ENCODE measurements around the gene BSND. TPM values are rescaled to one million over a fixed set of nuclear protein-coding genes. Genes with fewer than 3 reads are reported as not detected.

The BSND gene
- total and polyA plus RNA-seq, 7 donors, result not detected

DNA sequence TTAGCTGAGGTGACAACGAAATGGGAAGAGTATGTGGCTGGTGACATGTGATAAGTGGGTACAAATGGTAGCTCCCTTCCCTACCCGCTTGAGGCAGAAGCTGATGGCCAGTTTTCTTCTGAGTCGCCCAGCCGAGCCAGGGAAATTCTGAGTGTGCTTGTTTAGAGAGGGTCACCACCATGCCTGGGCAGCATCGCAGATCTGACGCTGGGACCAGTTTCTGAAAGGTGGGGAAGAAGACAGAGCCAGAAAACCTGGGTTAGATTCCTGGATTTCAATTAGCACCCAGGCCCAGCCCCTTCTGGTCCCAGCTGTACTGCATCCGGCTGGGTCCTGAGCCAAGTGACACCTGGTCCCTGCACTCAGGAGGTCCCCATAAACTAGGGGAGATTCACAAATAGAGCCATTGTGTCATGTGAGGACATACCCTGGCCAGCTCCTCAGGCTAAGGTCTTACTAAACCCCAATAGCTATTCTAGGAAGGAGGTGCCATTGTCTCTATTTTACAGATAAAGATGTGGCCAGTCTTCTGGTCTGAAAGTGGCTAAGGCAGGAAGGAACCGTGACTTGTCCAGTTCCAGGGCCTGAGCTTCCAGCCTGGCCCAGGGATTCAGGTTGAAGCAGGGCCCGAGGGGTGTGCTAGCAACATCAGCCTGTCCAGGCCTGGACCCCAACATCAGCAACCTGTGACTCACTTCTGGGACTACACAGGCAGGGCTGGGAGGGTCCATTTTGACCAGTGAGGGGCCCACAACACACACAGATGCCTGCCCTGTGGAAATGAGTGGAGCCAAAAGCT, 20.0 kb upstream of the BSND start:
- intact Hi-C loops (cut with DNase I), result no loop called here
- ATAC-seq, result no peak

DNA sequence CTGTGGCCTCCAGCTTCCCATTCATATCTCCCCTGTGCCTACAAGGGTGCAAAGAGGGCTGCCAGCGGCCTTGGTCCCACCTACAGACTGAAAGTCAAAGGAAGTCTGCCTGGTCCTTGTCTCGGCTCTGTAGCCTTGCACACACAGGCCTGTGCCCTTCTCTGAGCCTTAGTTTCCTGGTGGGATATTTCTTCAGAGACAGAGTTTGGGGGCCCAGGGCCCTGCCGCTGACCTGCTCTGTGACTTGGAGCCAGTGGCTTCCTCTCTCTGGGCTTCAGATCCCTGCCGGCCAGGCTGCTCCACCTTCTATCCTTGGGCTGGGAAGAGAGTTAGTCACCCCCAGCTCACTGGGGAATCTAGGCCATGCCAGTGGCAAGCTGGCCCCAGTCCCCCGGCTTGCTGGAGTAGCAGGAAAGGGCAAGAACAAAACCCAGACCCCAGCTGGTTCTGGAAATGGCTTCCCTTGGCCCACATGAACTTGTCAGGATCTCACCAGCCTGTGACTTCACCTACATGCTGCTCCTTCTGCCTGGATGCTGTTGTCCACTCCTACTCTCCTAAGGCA, 19.3 kb upstream of the BSND start:
- intact Hi-C loops (cut with DNase I), result no loop called here
- no peaks in the 10 kb centered on the region for H3K36me3 ChIP-seq (ENCODE audit: insufficient read depth in 1 of 2, low read depth in 1 of 2)
- no peak for DNase-seq
- peaks cover 10% of the 10 kb centered on the region for H3K4me1 ChIP-seq
- H3K4me3 ChIP-seq, result no peak overlapping the region
- no peaks in the 10 kb centered on the region for H3K27me3 ChIP-seq (ENCODE audit: insufficient read depth in 3 of 3, low read length in 2 of 3)
- TF ChIP-seq, protein P1, sequence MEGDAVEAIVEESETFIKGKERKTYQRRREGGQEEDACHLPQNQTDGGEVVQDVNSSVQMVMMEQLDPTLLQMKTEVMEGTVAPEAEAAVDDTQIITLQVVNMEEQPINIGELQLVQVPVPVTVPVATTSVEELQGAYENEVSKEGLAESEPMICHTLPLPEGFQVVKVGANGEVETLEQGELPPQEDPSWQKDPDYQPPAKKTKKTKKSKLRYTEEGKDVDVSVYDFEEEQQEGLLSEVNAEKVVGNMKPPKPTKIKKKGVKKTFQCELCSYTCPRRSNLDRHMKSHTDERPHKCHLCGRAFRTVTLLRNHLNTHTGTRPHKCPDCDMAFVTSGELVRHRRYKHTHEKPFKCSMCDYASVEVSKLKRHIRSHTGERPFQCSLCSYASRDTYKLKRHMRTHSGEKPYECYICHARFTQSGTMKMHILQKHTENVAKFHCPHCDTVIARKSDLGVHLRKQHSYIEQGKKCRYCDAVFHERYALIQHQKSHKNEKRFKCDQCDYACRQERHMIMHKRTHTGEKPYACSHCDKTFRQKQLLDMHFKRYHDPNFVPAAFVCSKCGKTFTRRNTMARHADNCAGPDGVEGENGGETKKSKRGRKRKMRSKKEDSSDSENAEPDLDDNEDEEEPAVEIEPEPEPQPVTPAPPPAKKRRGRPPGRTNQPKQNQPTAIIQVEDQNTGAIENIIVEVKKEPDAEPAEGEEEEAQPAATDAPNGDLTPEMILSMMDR (IDR thresholded peaks at IDR 0.05), result no peak
- no peaks in the 10 kb centered on the region for H3K9me3 ChIP-seq
- WGBS, 3 donors, result 35 to 73% (median 63%) methylated on average over 5 of the region's 5 CpGs
- ATAC-seq, result peak in 2 of 4 donors; percentile 19 to 45
- H3K27ac ChIP-seq, result no peak overlapping the region

More for the DNA sequence above, 20.0 kb upstream of the BSND start:
- TF ChIP-seq, protein P1 (IDR thresholded peaks at IDR 0.05), result no peak
- no peak overlapping the region for H3K4me3 ChIP-seq
- no peaks in the 10 kb centered on the region for H3K9me3 ChIP-seq
- no peak overlapping the region for H3K27ac ChIP-seq
- H3K27me3 ChIP-seq (ENCODE audit: insufficient read depth in 3 of 3, low read length in 2 of 3), result no peaks in the 10 kb centered on the region
- peaks cover 11% of the 10 kb centered on the region for H3K4me1 ChIP-seq
- WGBS, 3 donors, result 93 to 96% (median 94%) methylated on average over 9 of the region's 9 CpGs
- no peaks in the 10 kb centered on the region for H3K36me3 ChIP-seq (ENCODE audit: insufficient read depth in 1 of 2, low read depth in 1 of 2)
- DNase-seq, result no peak

DNA sequence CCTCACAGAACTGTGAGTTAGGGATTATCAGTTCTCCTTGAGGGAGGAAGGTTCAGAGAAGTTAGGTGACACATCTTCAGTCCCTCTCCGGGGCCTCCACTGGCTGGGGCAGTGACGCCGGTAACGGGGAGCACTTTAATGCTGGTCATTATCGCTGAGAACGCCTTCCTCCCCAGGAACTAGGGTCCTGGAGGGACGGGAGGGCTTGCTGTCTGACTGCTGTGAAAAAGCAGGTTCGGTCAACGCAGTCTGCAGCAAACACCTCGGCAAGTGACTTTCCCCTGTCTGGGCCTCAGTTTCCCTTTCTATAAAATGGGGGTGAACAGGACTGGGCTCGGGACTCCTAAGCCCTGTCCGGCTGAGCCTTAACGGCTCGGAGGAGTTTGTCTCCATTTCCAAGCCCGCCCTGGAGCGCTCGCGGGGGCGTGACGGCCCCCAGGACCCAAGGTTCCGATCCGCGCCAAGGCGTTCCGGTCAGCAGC, 18.6 kb upstream of the BSND start:
- no peak overlapping the region for H3K27ac ChIP-seq
- DNase-seq, result no peak
- peak in 1 of 4 donors; percentile 13 for ATAC-seq
- peaks cover 10% of the 10 kb centered on the region for H3K4me1 ChIP-seq
- H3K4me3 ChIP-seq, result peak overlapping the region; percentile 74
- H3K27me3 ChIP-seq (ENCODE audit: insufficient read depth in 3 of 3, low read length in 2 of 3), result no peaks in the 10 kb centered on the region
- intact Hi-C loops (cut with DNase I), result no loop called here
- H3K36me3 ChIP-seq (ENCODE audit: insufficient read depth in 1 of 2, low read depth in 1 of 2), result no peaks in the 10 kb centered on the region
- 19 to 22% (median 21%) methylated on average over 22 to 25 of the region's 25 CpGs for WGBS, 3 donors
- no peaks in the 10 kb centered on the region for H3K9me3 ChIP-seq
- TF ChIP-seq, protein P1 (IDR thresholded peaks at IDR 0.05), result no peak

DNA sequence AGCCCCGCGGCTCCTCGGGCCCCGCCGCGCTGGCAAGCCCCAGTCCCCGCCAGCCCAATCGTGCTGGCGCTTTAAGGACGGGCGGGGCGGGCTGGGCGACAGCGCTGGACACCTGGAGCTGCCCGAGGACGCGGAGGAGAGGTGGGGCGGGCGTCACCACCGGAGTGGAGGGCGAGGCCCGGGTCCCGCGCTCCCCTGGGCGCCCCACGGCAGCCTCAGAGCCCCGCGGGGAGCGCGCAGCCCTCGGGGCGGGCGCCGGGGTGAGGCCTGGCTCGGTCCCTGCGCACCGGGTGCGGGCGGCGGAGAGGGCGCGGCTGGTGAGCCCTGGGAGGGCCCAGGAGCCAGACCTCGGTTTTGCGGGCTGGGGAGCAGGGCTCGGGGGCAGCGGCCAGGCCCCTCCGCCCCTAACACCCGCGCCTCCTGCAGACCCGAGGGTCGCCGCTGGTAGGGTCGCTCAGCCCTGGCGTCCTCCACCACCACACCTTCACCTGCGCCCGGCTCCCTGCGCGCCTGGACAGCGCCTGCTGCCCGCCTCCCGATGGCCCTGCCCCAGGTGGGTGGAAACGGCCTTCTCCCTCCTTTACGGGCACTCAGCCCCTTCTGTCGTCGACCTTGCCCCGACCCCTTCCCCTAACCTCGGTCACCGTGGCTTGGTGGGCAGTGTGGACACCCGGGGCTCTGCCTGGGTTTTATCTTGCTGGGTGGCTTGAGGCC, 18.0 kb upstream of the BSND start, which contains the start of gene TMEM61:
Gene TMEM61, plus strand, starts transcription at position 101 of the 714 bp plus-strand sequence. Its CDS starts 438 bp downstream, at position 539.
- Histone ChIP-seq H3K27me3 (ENCODE audit: insufficient read depth in 3 of 3, low read length in 2 of 3) (no peaks in the 10 kb centered on the region), H3K27ac (no peak within 1 kb of the TSS), H3K36me3 (ENCODE audit: insufficient read depth in 1 of 2, low read depth in 1 of 2) (no peaks in the 10 kb centered on the region), H3K4me3 (peak within 1 kb of the TSS; percentile 74), H3K9me3 (no peaks in the 10 kb centered on the region), H3K4me1 (peaks cover 10% of the 10 kb centered on the region)
- ATAC-seq, result peak; percentile 70 to 83 (median 78)
- 13 to 21% (median 14%) methylated on average over 38 to 68 of the region's 69 CpGs for WGBS, 3 donors
- TF ChIP-seq, protein P1 (IDR thresholded peaks at IDR 0.05), result no peak
- no peak for DNase-seq
- intact Hi-C loops (cut with DNase I), result no loop called here
